GM21526 (cell line): ENCODE data around the gene CXCL17.
"Not testable (repeated sequence)": the region's sequence is repeated elsewhere in the genome, so short reads cannot be mapped to it uniquely, and the experiment has no call there.

Experiments used
- ATAC-seq: cut with Tn5 transposase; IDR thresholded peaks from one replicate; pipeline ENCODE4 v1.9.1; 2021; ENCODE audit warnings: moderate library complexity; ENCODE audit not compliant: unreplicated experiment, low FRiP score

Gene CXCL17

GRCh38 chr19:42442833-42443232 lies at the start of gene CXCL17:
CXCL17 (minus strand) TSS chr19:42442946; CDS start chr19:42442832, 114 bp downstream.
- ATAC-seq, result no peak

- no peak for ATAC-seq
Measured at GRCh38 chr19:42488783-42489521, 46.2 kb upstream of the CXCL17 start.

GRCh38 chr19:42487798-42488178 lies 45.0 kb upstream of the CXCL17 start:
- no peak for ATAC-seq

DNA sequence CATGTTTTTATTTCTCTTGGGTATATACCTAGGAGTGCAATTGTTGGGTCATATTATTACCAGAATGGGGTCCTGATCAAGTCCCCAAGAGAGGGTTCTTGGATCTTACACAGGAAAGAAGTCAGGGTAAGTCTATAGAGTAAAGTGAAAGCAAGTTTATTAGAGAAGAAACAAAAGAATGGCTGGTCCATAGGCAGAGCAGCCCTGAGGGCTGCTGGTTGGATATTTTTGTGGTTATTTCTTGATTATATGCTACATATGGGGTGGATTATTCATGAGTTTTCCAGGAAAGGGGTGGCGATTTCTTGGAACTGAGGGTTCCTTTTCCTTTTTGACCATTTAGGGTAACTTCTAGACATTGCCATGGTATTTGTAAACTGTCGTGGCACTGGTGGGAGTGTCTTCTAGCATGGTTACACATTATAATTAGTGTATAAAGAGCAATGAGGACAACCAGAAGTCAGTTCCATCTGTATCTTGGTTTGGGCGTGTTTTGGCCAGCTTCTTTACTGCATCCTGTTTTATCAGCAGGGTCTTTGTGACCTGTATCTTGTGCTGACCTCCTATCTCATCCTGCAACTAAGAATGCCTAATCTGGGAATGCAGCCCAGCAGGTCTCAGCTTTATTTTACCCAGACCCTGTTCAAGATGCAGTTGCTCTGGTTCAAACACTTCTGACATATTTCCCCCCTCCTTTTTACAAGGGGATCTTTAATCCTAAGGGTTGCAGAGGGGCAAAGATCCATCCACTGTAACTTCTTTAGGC lies 44.5 kb upstream of the CXCL17 start:
- no peak for ATAC-seq

DNA sequence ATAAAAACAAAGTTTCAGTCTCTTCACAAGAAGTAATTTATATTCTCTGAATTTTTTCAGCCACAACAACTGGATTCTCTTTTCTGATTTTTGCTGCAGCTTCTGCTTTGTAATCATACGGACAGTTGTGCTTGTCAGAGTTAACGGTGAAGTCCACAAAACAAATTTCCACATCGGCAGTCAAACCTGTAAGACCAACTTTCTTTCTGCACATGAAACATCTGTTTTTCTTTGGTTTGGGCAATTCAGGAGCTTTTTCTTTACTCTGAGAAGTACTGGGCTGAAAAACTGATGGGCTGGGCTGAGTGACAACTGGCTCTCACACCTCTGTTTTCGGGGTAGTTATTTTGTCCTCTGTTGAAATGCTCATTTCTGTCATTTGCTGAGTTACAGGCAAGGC lies 42.3 kb upstream of the CXCL17 start:
- ATAC-seq, result not testable (repeated sequence)

GRCh38 chr19:42480335-42481095 lies 37.8 kb upstream of the CXCL17 start:
- no peak for ATAC-seq

DNA sequence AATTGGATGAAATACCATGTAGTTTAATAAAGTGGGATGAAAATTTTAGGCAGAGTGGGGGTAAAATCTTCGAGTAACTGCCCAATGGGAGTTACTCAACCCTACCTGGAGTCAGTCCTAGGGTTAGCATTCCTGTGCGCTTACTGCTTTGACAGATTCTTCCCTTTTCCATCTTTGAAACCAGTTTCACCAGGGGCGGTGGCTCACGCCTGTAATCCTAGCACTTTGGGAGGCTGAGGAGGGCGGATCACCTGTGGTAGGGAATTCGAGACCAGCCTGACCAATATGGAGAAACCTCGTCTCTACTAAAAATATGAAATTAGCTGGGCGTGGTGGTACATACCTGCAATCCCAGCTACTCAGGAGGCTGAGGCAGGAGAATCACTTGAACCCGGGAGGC lies 37.0 kb upstream of the CXCL17 start:
- ATAC-seq, result no peak

DNA sequence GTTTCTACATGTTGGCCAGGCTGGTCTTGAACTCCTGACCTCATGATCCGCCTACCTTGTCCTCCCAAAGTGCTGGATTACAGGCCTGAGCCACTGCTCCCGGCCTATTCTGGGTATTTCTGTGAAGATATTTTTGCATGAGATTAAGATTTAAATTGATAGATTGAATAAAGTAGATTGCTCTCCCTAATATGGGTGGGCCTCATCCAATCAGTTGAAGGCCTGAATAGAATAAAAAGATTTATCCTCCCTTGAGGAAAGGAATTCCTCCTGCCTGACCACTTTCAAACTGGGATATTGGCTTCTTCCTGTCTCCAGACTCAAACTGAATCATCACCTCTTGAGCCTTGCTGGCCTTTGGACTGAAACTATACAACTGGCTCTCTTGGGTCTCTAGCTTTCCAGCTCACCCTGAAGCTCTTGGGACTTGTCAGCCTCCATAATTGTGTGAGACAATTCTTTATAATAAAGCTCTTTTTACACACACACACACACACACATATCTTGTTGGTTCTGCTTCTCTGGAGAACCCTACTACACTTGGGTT lies 36.1 kb upstream of the CXCL17 start:
- no peak for ATAC-seq

GRCh38 chr19:42477933-42478332 lies 35.2 kb upstream of the CXCL17 start:
- ATAC-seq, result no peak

GRCh38 chr19:42477117-42477516 lies 34.4 kb upstream of the CXCL17 start:
- ATAC-seq, result no peak

GRCh38 chr19:42475366-42475765 lies 32.6 kb upstream of the CXCL17 start:
- no peak for ATAC-seq

DNA sequence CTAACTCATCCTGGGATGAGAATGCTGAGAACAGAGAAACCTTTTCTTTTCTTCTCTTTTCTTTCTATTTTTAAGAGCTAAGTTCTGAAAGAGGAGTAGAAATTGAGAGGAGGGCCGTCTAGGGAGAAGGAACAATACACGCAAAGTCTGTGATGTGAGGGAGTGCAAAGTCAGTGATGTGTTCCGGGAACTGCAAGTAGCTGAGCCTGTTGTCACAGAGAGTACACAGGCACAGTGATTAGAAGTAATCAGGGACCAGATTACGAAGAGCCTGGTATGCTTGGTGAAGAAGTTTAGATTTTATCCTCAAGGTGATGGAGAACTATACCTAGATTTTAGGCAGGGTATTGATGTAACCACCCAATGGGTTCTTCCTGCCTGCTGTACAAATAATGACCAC lies 32.0 kb upstream of the CXCL17 start:
- ATAC-seq, result no peak

DNA sequence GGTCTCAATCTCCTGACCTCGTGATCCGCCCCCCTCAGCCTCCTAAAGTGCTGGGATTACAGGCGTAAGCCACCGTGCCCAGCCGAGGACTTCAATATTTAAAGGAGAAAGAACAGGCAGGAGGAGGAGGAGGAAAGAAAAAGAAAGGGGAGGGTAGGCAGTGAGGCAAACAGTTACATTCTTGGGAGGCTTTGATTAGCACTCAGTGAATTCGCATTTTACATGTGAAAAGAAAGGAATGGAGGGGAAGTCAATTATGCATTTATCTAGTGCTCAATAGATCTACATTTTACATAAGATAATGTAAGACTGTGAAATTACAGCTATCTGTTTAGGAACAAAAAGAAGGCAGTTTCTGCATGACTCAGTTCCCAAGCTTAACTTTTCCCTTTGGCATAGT lies 30.9 kb upstream of the CXCL17 start:
- no peak for ATAC-seq

DNA sequence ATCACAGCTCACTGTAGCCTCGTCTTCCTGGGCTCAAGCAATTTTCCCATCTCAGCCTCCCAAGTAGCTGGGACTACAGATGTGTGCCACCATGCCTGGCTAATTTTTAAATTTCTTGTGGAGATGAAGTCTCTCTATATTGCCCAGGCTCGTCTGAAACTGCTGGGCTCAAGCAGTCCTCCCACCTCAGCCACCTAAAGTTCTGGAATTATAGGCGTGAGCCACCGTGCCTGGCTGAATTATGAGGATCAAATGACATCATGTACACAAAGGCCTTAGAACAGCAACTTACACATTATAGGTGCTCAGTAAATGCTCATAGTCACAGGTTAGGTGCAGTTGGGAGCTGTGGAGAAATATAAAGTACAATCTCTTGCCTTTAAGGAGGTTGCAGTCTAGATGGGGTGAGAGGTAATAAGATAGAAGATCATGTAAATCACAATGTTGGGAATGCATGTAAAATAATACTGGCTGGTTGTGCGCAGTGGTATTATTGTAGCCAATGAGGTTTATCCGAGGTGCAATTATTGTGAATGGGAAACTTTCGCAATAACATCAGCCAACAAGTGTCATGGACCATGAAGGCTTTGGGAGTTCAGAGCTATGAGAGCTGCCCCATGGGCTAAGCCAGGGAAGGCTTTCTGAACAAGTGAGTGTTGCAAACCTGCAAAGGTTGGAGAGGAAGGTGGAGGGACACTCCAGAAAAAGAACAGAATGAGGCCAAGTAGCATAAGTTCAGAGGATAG lies 29.8 kb upstream of the CXCL17 start:
- ATAC-seq, result no peak

- no peak for ATAC-seq
Measured at GRCh38 chr19:42471554-42472249, 29.0 kb upstream of the CXCL17 start.

- no peak for ATAC-seq
Measured at GRCh38 chr19:42469311-42470235, 26.8 kb upstream of the CXCL17 start.

DNA sequence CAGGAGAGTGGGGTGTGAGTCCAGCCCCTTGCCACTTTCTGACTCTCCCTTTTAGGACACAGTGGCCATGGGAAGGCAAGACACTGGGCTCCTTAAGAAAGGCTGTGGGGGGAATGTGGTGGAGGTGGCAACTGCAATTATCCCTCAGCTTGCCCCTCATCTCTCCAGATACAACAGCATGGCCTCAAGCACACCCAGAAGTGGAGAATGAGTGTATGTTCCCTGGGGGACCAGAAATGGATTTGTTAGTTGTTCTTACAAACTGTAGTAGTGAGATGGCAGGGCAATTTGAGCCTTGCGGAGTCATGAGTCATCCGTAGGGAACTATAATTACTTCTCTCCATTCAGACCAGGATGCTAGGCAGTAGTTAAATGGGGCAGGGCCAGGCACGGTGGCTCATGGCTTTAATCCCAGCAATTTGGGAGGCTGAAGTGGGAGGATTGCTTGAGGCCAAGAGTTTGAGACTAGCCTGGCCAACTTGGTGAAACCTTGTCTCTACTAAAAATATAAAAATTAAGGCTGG lies 25.6 kb upstream of the CXCL17 start:
- ATAC-seq, result no peak

DNA sequence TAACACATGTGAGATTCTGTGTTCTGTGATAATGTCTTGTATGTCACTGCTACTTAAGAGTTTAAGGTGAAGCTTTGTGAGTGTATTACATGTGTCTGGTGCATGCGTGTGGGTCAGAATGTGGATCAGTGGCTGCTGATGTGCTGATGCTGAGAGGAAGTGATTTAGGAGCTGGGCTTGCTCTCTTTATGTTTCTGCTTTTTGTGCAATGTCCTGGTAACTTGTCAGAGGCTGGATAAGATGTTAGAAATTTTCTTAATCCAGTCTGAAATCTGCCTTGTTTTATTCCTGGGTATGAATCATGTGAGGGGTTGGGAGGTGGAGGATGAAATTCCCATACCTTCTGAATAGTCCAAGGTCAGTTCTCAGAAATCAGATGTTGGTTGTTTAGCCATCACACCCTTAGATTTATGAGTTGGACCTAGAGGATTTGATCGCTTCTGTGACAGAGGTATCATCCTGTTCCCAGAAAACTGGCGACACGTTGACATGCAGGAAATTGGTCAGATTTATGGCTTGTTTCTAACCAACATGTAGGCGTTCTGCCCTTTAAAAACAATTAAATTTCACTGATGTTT lies 24.5 kb upstream of the CXCL17 start:
- ATAC-seq, result no peak
